HepG2 (cell line): Measurements from ENCODE around the gene IZUMO4. TPM values are rescaled to one million over a fixed set of nuclear protein-coding genes. Genes with fewer than 3 reads are reported as not detected.

Source experiments
- ATF7-NPFF ChIP-seq: sonication (generic); formaldehyde crosslinking; IDR thresholded peaks from 2 replicates; pipeline ENCODE4 v1.8.1; 2023; ENCODE audit warnings: mild to moderate bottlenecking, low read depth, missing genetic modification reagents, moderate library complexity
- CENPT ChIP-seq: sonication (generic); formaldehyde crosslinking; IDR thresholded peaks from 2 replicates; pipeline ENCODE4 v1.8.0; 2022; ENCODE audit warnings: low read depth, mild to moderate bottlenecking, moderate library complexity, missing genetic modification reagents
- FOXK2 ChIP-seq: fragments of 450-650 bp; IDR thresholded peaks from 2 replicates; pipeline ENCODE4 v1.6.1; 2016
- GTF2F1 ChIP-seq: fragments of 150-350 bp; IDR thresholded peaks from 2 replicates; pipeline ENCODE4 v1.6.1; 2014; ENCODE audit warnings: low read length
- HHEX ChIP-seq: IDR thresholded peaks from 2 replicates; pipeline ENCODE4 v1.6.1; 2016; ENCODE audit warnings: control low read depth
- HNRNPL ChIP-seq: fragments of 200-400 bp; formaldehyde crosslinking; IDR thresholded peaks from 2 replicates; pipeline ENCODE4 v1.6.1; 2017; ENCODE audit warnings: mild to moderate bottlenecking, low read depth, low read length
- IRF2 ChIP-seq: IDR thresholded peaks from 2 replicates; pipeline ENCODE4 v1.6.1; 2018; ENCODE audit warnings: missing genetic modification reagents, missing compliant biosample characterization
- MED8 ChIP-seq: sonication (generic); formaldehyde crosslinking; IDR thresholded peaks from 2 replicates; pipeline ENCODE4 v1.8.1; 2023; ENCODE audit warnings: mild to moderate bottlenecking, missing genetic modification reagents; ENCODE audit not compliant: insufficient replicate concordance
- NFKB2 ChIP-seq: sonication (generic); formaldehyde crosslinking; IDR thresholded peaks from 2 replicates; pipeline ENCODE4 v1.4.0; 2020; ENCODE audit warnings: missing genetic modification reagents, borderline replicate concordance
- RFX3 ChIP-seq: IDR thresholded peaks from 2 replicates; pipeline ENCODE4 v1.6.1; 2016; ENCODE audit warnings: missing biosample characterization, missing genetic modification reagents
- SIN3B ChIP-seq: fragments of 150-350 bp; IDR thresholded peaks from 2 replicates; pipeline ENCODE4 v1.6.1; 2014; ENCODE audit warnings: low read length
- SMAD9 ChIP-seq: sonication (generic); formaldehyde crosslinking; IDR thresholded peaks from 2 replicates; pipeline ENCODE4 v1.5.1; 2020; ENCODE audit warnings: mild to moderate bottlenecking, missing genetic modification reagents
- SMC3 ChIP-seq: IDR thresholded peaks from 2 replicates; pipeline ENCODE4 v1.6.1; 2011; ENCODE audit warnings: low read length, improper control_type of control experiment
- ZBTB20 ChIP-seq: sonication (generic); formaldehyde crosslinking; IDR thresholded peaks from 2 replicates; pipeline ENCODE4 v1.8.1; 2023; ENCODE audit warnings: missing genetic modification reagents, low read depth, mild to moderate bottlenecking, borderline replicate concordance
- ZMAT3 ChIP-seq: sonication (generic); formaldehyde crosslinking; conservative IDR thresholded peaks from 2 replicates; pipeline ENCODE4 v1.7.0; 2021; ENCODE audit warnings: missing genetic modification reagents
- ZNF124 ChIP-seq: sonication (generic); formaldehyde crosslinking; IDR thresholded peaks from 2 replicates; pipeline ENCODE4 v1.4.0; 2020; ENCODE audit warnings: missing genetic modification reagents
- ZNF160 ChIP-seq: sonication (generic); formaldehyde crosslinking; IDR thresholded peaks from 2 replicates; pipeline ENCODE4 v1.8.0; 2022; ENCODE audit warnings: mild to moderate bottlenecking, inconsistent platforms, missing genetic modification reagents
- ZNF33A ChIP-seq: sonication (generic); formaldehyde crosslinking; IDR thresholded peaks from 2 replicates; pipeline ENCODE4 v1.5.1; 2020; ENCODE audit warnings: missing genetic modification reagents, mild to moderate bottlenecking, moderate library complexity, borderline replicate concordance
- ZNF33B ChIP-seq: sonication (generic); formaldehyde crosslinking; IDR thresholded peaks from 2 replicates; pipeline ENCODE4 v1.5.1; 2020; ENCODE audit warnings: mild to moderate bottlenecking, missing genetic modification reagents
- ZNF652 ChIP-seq: IDR thresholded peaks from 2 replicates; pipeline ENCODE4 v1.6.1; 2016; ENCODE audit warnings: low read depth, borderline replicate concordance
- polyA plus RNA-seq, 8 experiments: library from polyadenylated mRNA; depleted of rRNA in 3 of 8; stranded (reverse) in 7 of 8; unstranded in 1 of 8; fragments of >200 nt; fragmentation: Illumina TruSeq in 4 of 8; extraction: Trizol in 4 of 8; gene quantifications; 2 replicates each; pipeline versions ENCODE4 v1.2.1 to v1.2.3, GENCODE V29; 2011 to 2016; ENCODE audit warnings: low read depth in 4 of 8, missing spikeins in 1 of 8, mixed read lengths in 1 of 8; ENCODE audit not compliant: insufficient read depth in 1 of 8
- total RNA-seq, 5 experiments: library from RNA; depleted of rRNA; stranded (reverse); fragments of >200 nt; fragmentation: Illumina TruSeq; extraction: Trizol; gene quantifications; 2 replicates each; pipeline ENCODE4 v1.2.3, GENCODE V29; 2016; ENCODE audit warnings: low read depth in 1 of 5
- TF ChIP-seq, protein P1 (sequence below): sonication (generic); formaldehyde crosslinking; IDR thresholded peaks from 2 replicates; pipeline ENCODE4 v1.4.0; 2020; ENCODE audit warnings: missing genetic modification reagents
- TF ChIP-seq, protein P2 (sequence below): sonication (generic); formaldehyde crosslinking; IDR thresholded peaks from 2 replicates; pipeline ENCODE4 v1.8.1; 2023; ENCODE audit warnings: mild to moderate bottlenecking, missing genetic modification reagents, borderline replicate concordance
- TF ChIP-seq, protein P3 (sequence below): sonication (generic); formaldehyde crosslinking; IDR thresholded peaks from 2 replicates; pipeline ENCODE4 v1.5.1; 2020; ENCODE audit warnings: mild to moderate bottlenecking, moderate library complexity, missing genetic modification reagents
- TF ChIP-seq, protein P4 (sequence below): sonication (generic); formaldehyde crosslinking; IDR thresholded peaks from 2 replicates; pipeline ENCODE4 v1.8.0; 2022; ENCODE audit warnings: mild to moderate bottlenecking, missing genetic modification reagents, moderate library complexity
- TF ChIP-seq, protein P5 (sequence below): sonication (generic); formaldehyde crosslinking; IDR thresholded peaks from 2 replicates; pipeline ENCODE4 v1.5.0; 2020; ENCODE audit warnings: mild to moderate bottlenecking, missing genetic modification reagents

IZUMO4 gene
- total and polyA plus RNA-seq, 2 of the 13 experiments (the other 11 are each of a cell fraction or from before 2014, with no cell fraction given): 0.77 to 3.9 TPM

DNA sequence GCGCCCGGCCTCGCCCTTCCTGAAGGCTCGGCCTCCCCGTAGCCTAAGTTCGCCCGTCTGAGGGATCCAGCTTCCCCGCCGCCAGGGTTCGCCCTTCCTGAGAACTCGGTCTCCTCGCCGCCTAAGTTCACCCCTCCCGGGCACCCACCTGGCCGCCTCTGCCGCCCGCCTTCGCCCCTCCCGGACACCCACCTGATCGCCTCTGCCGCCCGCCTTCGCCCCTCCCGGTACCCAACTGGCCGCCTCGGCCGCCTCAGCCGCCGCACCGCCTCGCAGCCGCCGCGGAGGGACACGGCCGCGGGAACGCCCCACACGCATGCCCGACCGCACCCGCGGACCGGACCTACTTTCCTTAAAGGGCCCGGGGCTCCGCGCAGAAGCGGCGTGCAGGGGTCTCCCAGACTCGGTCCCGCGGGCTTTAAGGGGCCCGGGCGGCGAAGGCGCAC, 658 bp upstream of the IZUMO4 start, which contains the start of gene MOB3A (continued):
- TF ChIP-seq ZNF652 (CRISPR knock-in tag) (no peak), HHEX (CRISPR knock-in tag) (no peak), ZNF160 (CRISPR knock-in tag) (peak; percentile 87; the same call in 1 of the 2 replicates), ZBTB20 (CRISPR knock-in tag) (no peak), ZNF124 (CRISPR knock-in tag) (peak; percentile 45; the same call in 1 of the 2 replicates), RFX3 (CRISPR knock-in tag) (no peak; the same call in 1 of the 2 replicates), ATF7-NPFF (CRISPR knock-in tag) (peak; percentile 87), SMC3 (no peak), ZNF33B (CRISPR knock-in tag) (no peak), ZNF33A (no peak), NFKB2 (CRISPR knock-in tag) (peak; percentile 84), GTF2F1 (no peak), HNRNPL (no peak; the same call in 1 of the 2 replicates), MED8 (CRISPR knock-in tag) (peak; percentile 78), ZMAT3 (CRISPR knock-in tag) (peak; percentile 61), FOXK2 (no peak), SIN3B (0 out of 2 replicates have a peak, but pooled peaks have one; percentile 29), SMAD9 (no peak), CENPT (CRISPR knock-in tag) (no peak), IRF2 (peak; percentile 39; the same call in 1 of the 2 replicates)
- TF ChIP-seq, protein P1, sequence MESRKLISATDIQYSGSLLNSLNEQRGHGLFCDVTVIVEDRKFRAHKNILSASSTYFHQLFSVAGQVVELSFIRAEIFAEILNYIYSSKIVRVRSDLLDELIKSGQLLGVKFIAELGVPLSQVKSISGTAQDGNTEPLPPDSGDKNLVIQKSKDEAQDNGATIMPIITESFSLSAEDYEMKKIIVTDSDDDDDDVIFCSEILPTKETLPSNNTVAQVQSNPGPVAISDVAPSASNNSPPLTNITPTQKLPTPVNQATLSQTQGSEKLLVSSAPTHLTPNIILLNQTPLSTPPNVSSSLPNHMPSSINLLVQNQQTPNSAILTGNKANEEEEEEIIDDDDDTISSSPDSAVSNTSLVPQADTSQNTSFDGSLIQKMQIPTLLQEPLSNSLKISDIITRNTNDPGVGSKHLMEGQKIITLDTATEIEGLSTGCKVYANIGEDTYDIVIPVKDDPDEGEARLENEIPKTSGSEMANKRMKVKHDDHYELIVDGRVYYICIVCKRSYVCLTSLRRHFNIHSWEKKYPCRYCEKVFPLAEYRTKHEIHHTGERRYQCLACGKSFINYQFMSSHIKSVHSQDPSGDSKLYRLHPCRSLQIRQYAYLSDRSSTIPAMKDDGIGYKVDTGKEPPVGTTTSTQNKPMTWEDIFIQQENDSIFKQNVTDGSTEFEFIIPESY: no peak
- TF ChIP-seq, protein P2, sequence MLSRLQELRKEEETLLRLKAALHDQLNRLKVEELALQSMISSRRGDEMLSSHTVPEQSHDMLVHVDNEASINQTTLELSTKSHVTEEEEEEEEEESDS: peak; percentile 82; the same call in 1 of the 2 replicates
- TF ChIP-seq, protein P3, sequence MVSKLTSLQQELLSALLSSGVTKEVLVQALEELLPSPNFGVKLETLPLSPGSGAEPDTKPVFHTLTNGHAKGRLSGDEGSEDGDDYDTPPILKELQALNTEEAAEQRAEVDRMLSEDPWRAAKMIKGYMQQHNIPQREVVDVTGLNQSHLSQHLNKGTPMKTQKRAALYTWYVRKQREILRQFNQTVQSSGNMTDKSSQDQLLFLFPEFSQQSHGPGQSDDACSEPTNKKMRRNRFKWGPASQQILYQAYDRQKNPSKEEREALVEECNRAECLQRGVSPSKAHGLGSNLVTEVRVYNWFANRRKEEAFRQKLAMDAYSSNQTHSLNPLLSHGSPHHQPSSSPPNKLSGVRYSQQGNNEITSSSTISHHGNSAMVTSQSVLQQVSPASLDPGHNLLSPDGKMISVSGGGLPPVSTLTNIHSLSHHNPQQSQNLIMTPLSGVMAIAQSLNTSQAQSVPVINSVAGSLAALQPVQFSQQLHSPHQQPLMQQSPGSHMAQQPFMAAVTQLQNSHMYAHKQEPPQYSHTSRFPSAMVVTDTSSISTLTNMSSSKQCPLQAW: no peak
- TF ChIP-seq, protein P4, sequence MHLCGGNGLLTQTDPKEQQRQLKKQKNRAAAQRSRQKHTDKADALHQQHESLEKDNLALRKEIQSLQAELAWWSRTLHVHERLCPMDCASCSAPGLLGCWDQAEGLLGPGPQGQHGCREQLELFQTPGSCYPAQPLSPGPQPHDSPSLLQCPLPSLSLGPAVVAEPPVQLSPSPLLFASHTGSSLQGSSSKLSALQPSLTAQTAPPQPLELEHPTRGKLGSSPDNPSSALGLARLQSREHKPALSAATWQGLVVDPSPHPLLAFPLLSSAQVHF (CRISPR knock-in tag): no peak
- TF ChIP-seq, protein P5, sequence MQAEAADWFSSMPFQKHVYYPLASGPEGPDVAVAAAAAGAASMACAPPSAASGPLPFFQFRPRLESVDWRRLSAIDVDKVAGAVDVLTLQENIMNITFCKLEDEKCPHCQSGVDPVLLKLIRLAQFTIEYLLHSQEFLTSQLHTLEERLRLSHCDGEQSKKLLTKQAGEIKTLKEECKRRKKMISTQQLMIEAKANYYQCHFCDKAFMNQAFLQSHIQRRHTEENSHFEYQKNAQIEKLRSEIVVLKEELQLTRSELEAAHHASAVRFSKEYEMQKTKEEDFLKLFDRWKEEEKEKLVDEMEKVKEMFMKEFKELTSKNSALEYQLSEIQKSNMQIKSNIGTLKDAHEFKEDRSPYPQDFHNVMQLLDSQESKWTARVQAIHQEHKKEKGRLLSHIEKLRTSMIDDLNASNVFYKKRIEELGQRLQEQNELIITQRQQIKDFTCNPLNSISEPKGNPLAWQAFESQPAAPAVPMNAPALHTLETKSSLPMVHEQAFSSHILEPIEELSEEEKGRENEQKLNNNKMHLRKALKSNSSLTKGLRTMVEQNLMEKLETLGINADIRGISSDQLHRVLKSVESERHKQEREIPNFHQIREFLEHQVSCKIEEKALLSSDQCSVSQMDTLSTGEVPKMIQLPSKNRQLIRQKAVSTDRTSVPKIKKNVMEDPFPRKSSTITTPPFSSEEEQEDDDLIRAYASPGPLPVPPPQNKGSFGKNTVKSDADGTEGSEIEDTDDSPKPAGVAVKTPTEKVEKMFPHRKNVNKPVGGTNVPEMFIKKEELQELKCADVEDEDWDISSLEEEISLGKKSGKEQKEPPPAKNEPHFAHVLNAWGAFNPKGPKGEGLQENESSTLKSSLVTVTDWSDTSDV (CRISPR knock-in tag): no peak; the same call in 1 of the 2 replicates
